H1 (cell line): Measurements from ENCODE around the gene RGS9BP. TPM values are rescaled to one million over a fixed set of nuclear protein-coding genes. Genes with fewer than 3 reads are reported as not detected.

Experiments used
- CTCF ChIA-PET: fragments of 300-600 bp; sonication (Branson Sonifier 250); formaldehyde crosslinking; loops from one replicate; lab custom pipeline; 2021; ENCODE audit not compliant: partially characterized antibody; lab: Charles Lee
- POLR2A ChIA-PET: fragments of 300-600 bp; sonication (Branson Sonifier 250); formaldehyde crosslinking; loops from one replicate; lab custom pipeline; 2021; ENCODE audit warnings: inconsistent platforms; ENCODE audit not compliant: partially characterized antibody; lab: Charles Lee
- DNase-seq, 2 experiments: peaks; one replicate each; pipeline versions ENCODE4 v3.0.0 to v3.0.0-alpha.2; 2010 to 2022; ENCODE audit warnings: low spot score in 2 of 2, low read depth in 1 of 2, mixed read lengths in 1 of 2
- FAIRE-seq: peaks from 2 replicates; lab custom pipeline; 2011; peaks lifted over from hg19 to GRCh38; lab: Jason Lieb, UNC
- H2AFZ ChIP-seq: 2 replicates; pipeline ENCODE4 v1.8.1; 2012; ENCODE audit warnings: low read length, inconsistent platforms
- H2AK5ac ChIP-seq: 2 replicates; pipeline ENCODE4 v1.6.1; 2013; ENCODE audit warnings: low read depth, low read length
- H2BK120ac ChIP-seq: replicated peaks from 2 replicates; pipeline ENCODE3; 2013; ENCODE audit warnings: low read depth, low read length, inconsistent platforms
- H2BK12ac ChIP-seq: 2 replicates; pipeline ENCODE4 v1.6.1; 2013; ENCODE audit warnings: low read depth, low read length
- H2BK15ac ChIP-seq: 2 replicates; pipeline ENCODE4 v1.6.1; 2013; ENCODE audit warnings: low read length
- H2BK20ac ChIP-seq: 2 replicates; pipeline ENCODE4 v1.6.1; 2013; ENCODE audit warnings: low read length
- H2BK5ac ChIP-seq: 2 replicates; pipeline ENCODE4 v1.6.1; 2013; ENCODE audit warnings: low read depth, low read length
- H3K14ac ChIP-seq: 2 replicates; pipeline ENCODE4 v1.6.1; 2013; ENCODE audit warnings: inconsistent platforms; ENCODE audit not compliant: insufficient read length
- H3K18ac ChIP-seq: 2 replicates; pipeline ENCODE4 v1.6.1; 2013; ENCODE audit warnings: low read length; ENCODE audit errors: extremely low read depth
- H3K23ac ChIP-seq: 2 replicates; pipeline ENCODE4 v1.6.1; 2013; ENCODE audit warnings: inconsistent platforms; ENCODE audit not compliant: insufficient read length
- H3K23me2 ChIP-seq: 2 replicates; pipeline ENCODE4 v1.6.1; 2013; ENCODE audit warnings: low read depth, low read length
- H3K27ac ChIP-seq: 2 replicates; pipeline ENCODE4 v1.6.1; 2011; ENCODE audit warnings: low read depth, low read length, inconsistent platforms
- H3K27me3 ChIP-seq, 4 experiments: replicated peaks in 1 of 4; 1 replicate in 1 of 4; 2 replicates in 3 of 4; pipeline versions ENCODE4 v1.6.1 to v1.8.1; 2011 to 2013; ENCODE audit warnings: low read length in 3 of 4, mild to moderate bottlenecking in 3 of 4, inconsistent platforms in 2 of 4, mixed read lengths in 2 of 4, moderate library complexity in 1 of 4; ENCODE audit not compliant: control insufficient read depth in 3 of 4, insufficient read depth in 3 of 4; ENCODE audit errors: extremely low read depth in 1 of 4
- H3K36me3 ChIP-seq, 4 experiments: 2 replicates each; pipeline versions ENCODE4 v1.6.1 to v1.8.1; 2011 to 2013; ENCODE audit warnings: mild to moderate bottlenecking in 4 of 4, low read length in 3 of 4, moderate library complexity in 2 of 4, control low read depth in 1 of 4, inconsistent platforms in 1 of 4; ENCODE audit not compliant: insufficient read depth in 4 of 4, control insufficient read depth in 2 of 4
- H3K4ac ChIP-seq: replicated peaks from 2 replicates; pipeline ENCODE3; 2013; ENCODE audit warnings: low read length, low read depth, mixed read lengths, inconsistent platforms; ENCODE audit not compliant: insufficient read length
- H3K4me1 ChIP-seq, 4 experiments: replicated peaks in 1 of 4; 1 replicate in 1 of 4; 2 replicates in 3 of 4; pipeline versions ENCODE4 v1.6.1 to v1.8.1; 2011 to 2013; ENCODE audit warnings: low read length in 3 of 4, inconsistent platforms in 2 of 4, mixed read lengths in 1 of 4; ENCODE audit not compliant: insufficient read depth in 4 of 4, control insufficient read depth in 3 of 4
- H3K4me2 ChIP-seq, 2 experiments: 2 replicates each; pipeline versions ENCODE4 v1.6.1 to v1.8.1; 2011 to 2013; ENCODE audit warnings: low read depth in 2 of 2, low read length in 2 of 2, control low read depth in 1 of 2, inconsistent platforms in 1 of 2, mild to moderate bottlenecking in 1 of 2; ENCODE audit not compliant: insufficient read depth in 1 of 2
- H3K4me3 ChIP-seq, 4 experiments: fragments of 200-600, 300-600 bp in 1 of 4; sonication (generic), shearing (Covaris generic), sonication (Bioruptor Twin) in 1 of 4; 2 replicates each; pipeline versions ENCODE4 v1.5.1 to v1.8.1; 2011 to 2016; ENCODE audit warnings: low read length in 4 of 4, low read depth in 3 of 4, control low read depth in 2 of 4, inconsistent platforms in 2 of 4, mild to moderate bottlenecking in 2 of 4, mixed read lengths in 1 of 4, moderate library complexity in 1 of 4; ENCODE audit not compliant: insufficient read depth in 2 of 4; ENCODE audit errors: extremely low read depth in 1 of 4
- H3K56ac ChIP-seq: replicated peaks from 2 replicates; pipeline ENCODE3; 2013; ENCODE audit warnings: low read depth, mild to moderate bottlenecking, mixed read lengths, low read length, inconsistent platforms; ENCODE audit not compliant: insufficient read length
- H3K79me1 ChIP-seq: 2 replicates; pipeline ENCODE4 v1.6.1; 2013; ENCODE audit warnings: low read depth, low read length, control low read depth
- H3K79me2 ChIP-seq, 2 experiments: 2 replicates each; pipeline versions ENCODE4 v1.6.1 to v1.8.1; 2012 to 2013; ENCODE audit warnings: low read length in 2 of 2, mild to moderate bottlenecking in 2 of 2, inconsistent platforms in 1 of 2; ENCODE audit not compliant: insufficient read depth in 2 of 2, control insufficient read depth in 1 of 2
- H3K9ac ChIP-seq, 4 experiments: replicated peaks in 1 of 4; 1 replicate in 1 of 4; 2 replicates in 3 of 4; pipeline versions ENCODE4 v1.6.1 to v1.8.1; 2011 to 2013; ENCODE audit warnings: low read depth in 3 of 4, low read length in 3 of 4, control low read depth in 2 of 4, mild to moderate bottlenecking in 2 of 4, moderate library complexity in 2 of 4, inconsistent platforms in 1 of 4; ENCODE audit errors: extremely low read depth in 1 of 4
- H3K9me3 ChIP-seq, 2 experiments: 2 replicates each; pipeline versions ENCODE4 v1.6.1 to v1.8.1; 2012 to 2013; ENCODE audit warnings: mild to moderate bottlenecking in 2 of 2, moderate library complexity in 2 of 2, control low read depth in 1 of 2, inconsistent platforms in 1 of 2, low read depth in 1 of 2, low read length in 1 of 2, mixed read lengths in 1 of 2; ENCODE audit not compliant: insufficient read depth in 2 of 2
- H4K20me1 ChIP-seq, 2 experiments: replicated peaks in 1 of 2; 2 replicates each; pipeline versions ENCODE3 to v1.8.1; 2011 to 2013; ENCODE audit warnings: inconsistent platforms in 2 of 2, low read length in 2 of 2, mild to moderate bottlenecking in 1 of 2; ENCODE audit not compliant: insufficient read depth in 2 of 2, control insufficient read depth in 1 of 2
- H4K5ac ChIP-seq: 2 replicates; pipeline ENCODE4 v1.6.1; 2013; ENCODE audit warnings: low read length, low read depth, mixed read lengths, inconsistent platforms; ENCODE audit not compliant: insufficient read length
- H4K8ac ChIP-seq: 2 replicates; pipeline ENCODE4 v1.8.0; 2013; ENCODE audit warnings: mild to moderate bottlenecking, moderate library complexity, low read length, inconsistent platforms; ENCODE audit not compliant: insufficient read depth; ENCODE audit errors: extremely low read depth
- H4K91ac ChIP-seq: replicated peaks from 2 replicates; pipeline ENCODE3; 2013; ENCODE audit warnings: low read length, mixed read lengths, inconsistent platforms; ENCODE audit not compliant: insufficient read length
- CBX5 ChIP-seq: fragments of 300-800, 300-1000 bp; sonication (generic); IDR thresholded peaks from 2 replicates; pipeline ENCODE4 v1.7.1; 2016; ENCODE audit warnings: antibody characterized with exemption, low read length, low read depth
- GABPA ChIP-seq: IDR thresholded peaks from 2 replicates; pipeline ENCODE4 v1.6.1; 2011; ENCODE audit warnings: mild to moderate bottlenecking, low read length, moderate library complexity, borderline replicate concordance; ENCODE audit not compliant: insufficient read depth
- KDM4A ChIP-seq: IDR thresholded peaks from one replicate; pipeline ENCODE4 v1.7.1; 2012; ENCODE audit warnings: low read depth, mild to moderate bottlenecking, moderate library complexity, low read length, inconsistent platforms; ENCODE audit not compliant: severe bottlenecking
- POLR2AphosphoS5 ChIP-seq: IDR thresholded peaks from 2 replicates; pipeline ENCODE4 v1.6.1; 2011; ENCODE audit warnings: low read depth, low read length
- POU5F1 ChIP-seq: IDR thresholded peaks from 2 replicates; pipeline ENCODE4 v1.6.1; 2011; ENCODE audit warnings: low read depth, mild to moderate bottlenecking, low read length, moderate library complexity
- TAF7 ChIP-seq: optimal IDR thresholded peaks from 2 replicates; pipeline ENCODE3; 2011; ENCODE audit warnings: low read depth, mild to moderate bottlenecking, inconsistent platforms, low read length, moderate library complexity, borderline replicate concordance
- TCF12 ChIP-seq: IDR thresholded peaks from 2 replicates; pipeline ENCODE4 v1.6.1; 2011; ENCODE audit warnings: low read depth, mild to moderate bottlenecking, low read length
- YY1 ChIP-seq: IDR thresholded peaks from 2 replicates; pipeline ENCODE4 v1.6.1; 2011; ENCODE audit warnings: low read depth, mild to moderate bottlenecking, low read length
- WGBS, 2 experiments: shearing (Covaris generic) in 1 of 2; methylation state at CpG; one replicate each; pipeline versions ENCODE4 v1.1.6 to v1.1.7; 2013 to 2015; ENCODE audit warnings: low lambda C conversion rate in 2 of 2, mixed read lengths in 2 of 2, inconsistent platforms in 1 of 2, low coverage in 1 of 2, missing lambda C conversion rate in 1 of 2; ENCODE audit not compliant: insufficient replicate concordance in 2 of 2, insufficient coverage in 1 of 2, insufficient read length in 1 of 2; ENCODE audit errors: extremely low coverage in 1 of 2, missing lambda C conversion rate in 1 of 2; 5-methylcytosine and 5-hydroxymethylcytosine counted together
- polyA plus RNA-seq, 7 experiments: library from polyadenylated mRNA; depleted of rRNA in 3 of 7; stranded (reverse) in 5 of 7; unstranded in 2 of 7; fragments of >200 nt in 5 of 7; fragments of 200-250 nt in 2 of 7; gene quantifications; 1 replicate in 5 of 7; 2 replicates in 1 of 7; 4 replicates in 1 of 7; pipeline versions ENCODE4 v1.2.1 to v1.2.3, GENCODE V29; 2011 to 2013; ENCODE audit warnings: missing spikeins in 2 of 7, mixed read lengths in 2 of 7
- total RNA-seq: library from RNA; stranded (reverse); fragmentation: NEBNext Ultra II Directional; extraction: Animal tissue kit (Norgen Biotek cat#: 25700); gene quantifications from 2 replicates; pipeline ENCODE4 v1.2.1, GENCODE V29; 2021

Gene RGS9BP
- total and polyA plus RNA-seq, 2 of the 8 experiments (the other 6 are each of a cell fraction or from before 2014, with no cell fraction given) = 0.11 to 0.26 TPM

DNA sequence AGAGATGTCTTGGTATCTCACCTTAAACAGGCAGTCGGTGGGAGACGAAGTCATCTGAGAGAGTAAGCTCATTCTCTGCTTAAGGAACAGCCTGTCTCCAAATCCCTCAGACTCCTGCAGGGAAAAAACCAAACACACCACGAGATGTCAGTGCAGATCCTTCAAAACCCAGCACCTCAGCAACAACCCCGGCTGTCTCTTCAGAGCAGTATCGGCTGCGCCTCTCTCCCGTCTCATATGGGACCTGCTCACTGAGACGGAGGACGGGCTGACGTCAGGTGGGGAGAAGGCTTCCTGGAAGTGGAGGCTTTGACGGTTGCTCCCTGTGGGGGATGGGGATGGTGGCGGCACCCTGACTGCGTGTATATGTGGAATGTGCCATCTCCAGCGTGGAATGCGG, 44.3 kb upstream of the RGS9BP start:
- no peak overlapping the region for H2AK5ac ChIP-seq
- no peak overlapping the region for H3K14ac ChIP-seq
- no peak for TF ChIP-seq POLR2AphosphoS5
- no peak for TF ChIP-seq POU5F1
- TF ChIP-seq GABPA = no peak
- no peak for TF ChIP-seq KDM4A
- TF ChIP-seq TCF12 = no peak
- TF ChIP-seq TAF7 = no peak
- TF ChIP-seq CBX5 = no peak
- no peak for TF ChIP-seq YY1
- H3K4me3 ChIP-seq = no peak overlapping the region
- H3K27ac ChIP-seq = no peak overlapping the region
- no peaks in the 10 kb centered on the region for H3K27me3 ChIP-seq
- H2BK15ac ChIP-seq = no peak overlapping the region
- WGBS, 2 experiments = 92% methylated on average over 15 of the region's 15 CpGs; no CpG with 5 or more reads in 1 of the 2 experiments
- H3K56ac ChIP-seq = no peak overlapping the region
- CTCF ChIA-PET = interaction anchor here (0.9 kb wide), 1 partner anchor 41 kb away, joined by 3 read pairs; no protein-coding TSS in a partner anchor
- H2AFZ ChIP-seq = no peak overlapping the region
- H3K9me3 ChIP-seq = no peaks in the 10 kb centered on the region
- H3K79me1 ChIP-seq = 0 out of 2 replicates have a peak, but pooled peaks cover 2% of the 10 kb centered on the region
- H4K5ac ChIP-seq = no peak overlapping the region
- no peaks in the 10 kb centered on the region for H3K79me2 ChIP-seq
- H3K9ac ChIP-seq = no peak overlapping the region
- H2BK12ac ChIP-seq = no peak overlapping the region
- H4K91ac ChIP-seq = no peak overlapping the region
- H2BK120ac ChIP-seq = no peak overlapping the region
- H2BK20ac ChIP-seq = no peak overlapping the region
- H3K23ac ChIP-seq = no peak overlapping the region
- H2BK5ac ChIP-seq = no peak overlapping the region
- DNase-seq = no peak
- peaks cover 0 to 26% (median 18%) of the 10 kb centered on the region in 4 experiments; a peak in 5 of 8 replicates for H3K36me3 ChIP-seq
- H3K4me1 ChIP-seq = no peaks in the 10 kb centered on the region
- H3K4me2 ChIP-seq = no peak overlapping the region
- FAIRE-seq = no peak
- no peak overlapping the region for H3K4ac ChIP-seq
- peaks cover 3 to 5% of the 10 kb centered on the region in 2 experiments for H4K20me1 ChIP-seq
- no peaks in the 10 kb centered on the region for H3K23me2 ChIP-seq
- POLR2A ChIA-PET = no interaction called here
- no peak overlapping the region for H3K18ac ChIP-seq
- H4K8ac ChIP-seq = no peak overlapping the region
